Measurements from ENCODE around the gene GRIK4. TPM values are rescaled to one million over a fixed set of nuclear protein-coding genes. Genes with fewer than 3 reads are reported as not detected.
"Not testable (repeated sequence)": the region's sequence is repeated elsewhere in the genome, so short reads cannot be mapped to it uniquely, and the experiment has no call there.

Gene GRIK4
- total RNA-seq, 3 donors from 2014 or later (not counting 1 experiment from before 2014, with no cell fraction given): 2.2 to 32.3 (median 21.9) TPM

DNA sequence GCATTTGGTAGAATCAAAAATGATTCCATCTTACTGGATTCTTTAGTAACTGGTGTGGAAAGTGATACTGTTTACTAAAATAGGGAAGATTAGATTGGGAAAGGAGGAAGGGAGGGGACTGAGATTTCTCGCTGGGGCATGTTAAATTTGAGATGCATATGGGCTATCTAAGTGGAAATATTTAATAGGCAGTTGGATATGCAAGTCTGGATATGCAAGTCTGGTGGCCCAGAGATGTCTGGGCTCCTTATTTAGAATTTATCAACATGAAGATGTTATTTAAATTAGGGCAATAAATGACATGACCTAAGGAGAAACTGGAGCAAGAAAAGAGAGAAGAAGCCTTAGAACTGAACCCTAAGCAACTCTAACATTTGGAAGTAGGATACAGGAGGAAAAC, 495.4 kb downstream of the GRIK4 start:
- Mint-ChIP-seq H3K4me3 (no peak overlapping the region), H3K9me3 (no peaks in the 10 kb centered on the region), H3K4me1 (no peaks in the 10 kb centered on the region), H3K36me3 (no peaks in the 10 kb centered on the region), H3K27ac (no peak overlapping the region), H3K27me3 (ENCODE audit: low read depth in 2 of 2) (peaks cover 18 to 59% of the 10 kb centered on the region in 2 donors)
- intact Hi-C loops (cut with micrococcal nuclease): no loop called here
- no peak for ATAC-seq
- DNase-seq: no peak
- no peaks in the 10 kb centered on the region for H3K9me3 ChIP-seq (ENCODE audit: control insufficient read depth, insufficient read depth, low read length)
- TF ChIP-seq CTCF (IDR thresholded peaks at IDR 0.05): no peak
- peaks cover 2% of the 10 kb centered on the region for H3K27me3 ChIP-seq (ENCODE audit: control insufficient read depth, insufficient read depth, low read length)
- H3K36me3 ChIP-seq (ENCODE audit: control insufficient read depth, insufficient read depth, low read length): no peaks in the 10 kb centered on the region
- H3K4me1 ChIP-seq (ENCODE audit: control insufficient read depth, insufficient read depth, low read length): no peaks in the 10 kb centered on the region
- H3K4me3 ChIP-seq (ENCODE audit: low read length): no peak overlapping the region
- 81% methylated on average over 1 of the region's 1 CpG for WGBS (ENCODE audit: insufficient coverage)
- H3K27ac ChIP-seq (ENCODE audit: low read length): no peak overlapping the region

DNA sequence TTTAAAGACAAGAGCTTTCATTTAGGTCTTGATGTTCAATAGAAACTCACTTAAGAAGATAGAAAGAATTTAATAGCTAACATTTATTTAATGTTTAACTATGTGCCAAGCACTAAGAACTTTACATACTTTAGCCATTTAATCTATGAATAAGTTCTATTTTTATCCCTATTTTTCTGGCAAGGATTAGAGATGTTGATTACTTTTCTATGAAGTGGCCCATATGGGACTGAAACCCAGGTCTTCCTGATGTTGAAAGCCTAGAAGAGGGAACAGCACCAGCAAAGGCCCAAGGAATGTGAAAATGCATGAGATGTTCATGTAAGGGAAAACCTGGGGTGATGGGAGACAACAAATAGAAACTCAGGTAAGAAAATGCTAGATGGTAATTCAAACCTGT, 497.0 kb downstream of the GRIK4 start:
- Histone ChIP-seq H3K36me3 (ENCODE audit: control insufficient read depth, insufficient read depth, low read length) (no peaks in the 10 kb centered on the region), H3K4me1 (ENCODE audit: control insufficient read depth, insufficient read depth, low read length) (no peaks in the 10 kb centered on the region), H3K27me3 (ENCODE audit: control insufficient read depth, insufficient read depth, low read length) (peaks cover 2% of the 10 kb centered on the region), H3K4me3 (ENCODE audit: low read length) (no peak overlapping the region), H3K27ac (ENCODE audit: low read length) (no peak overlapping the region), H3K9me3 (ENCODE audit: control insufficient read depth, insufficient read depth, low read length) (no peaks in the 10 kb centered on the region)
- Mint-ChIP-seq H3K27ac (no peak overlapping the region), H3K27me3 (ENCODE audit: low read depth in 2 of 2) (peaks cover 18 to 62% of the 10 kb centered on the region in 2 donors), H3K4me1 (no peaks in the 10 kb centered on the region), H3K9me3 (no peaks in the 10 kb centered on the region), H3K36me3 (no peaks in the 10 kb centered on the region), H3K4me3 (no peak overlapping the region)
- no peak for TF ChIP-seq CTCF (IDR thresholded peaks at IDR 0.05)
- intact Hi-C loops (cut with micrococcal nuclease): no loop called here
- DNase-seq (no peak), ATAC-seq (no peak)

- no peak overlapping the region for H3K4me3 ChIP-seq (ENCODE audit: low read length)
- DNase-seq (no peak), ATAC-seq (no peak)
- Mint-ChIP-seq H3K4me3 (no peak overlapping the region), H3K36me3 (no peaks in the 10 kb centered on the region), H3K9me3 (no peaks in the 10 kb centered on the region), H3K4me1 (no peaks in the 10 kb centered on the region), H3K27ac (no peak overlapping the region), H3K27me3 (ENCODE audit: low read depth in 2 of 2) (peaks cover 18 to 63% of the 10 kb centered on the region in 2 donors)
- H3K27ac ChIP-seq (ENCODE audit: low read length): no peak overlapping the region
- WGBS (ENCODE audit: insufficient coverage): no CpG with 5 or more reads among the region's 1 CpG
- intact Hi-C loops (cut with micrococcal nuclease): no loop called here
- no peaks in the 10 kb centered on the region for H3K9me3 ChIP-seq (ENCODE audit: control insufficient read depth, insufficient read depth, low read length)
- H3K27me3 ChIP-seq (ENCODE audit: control insufficient read depth, insufficient read depth, low read length): peaks cover 2% of the 10 kb centered on the region
- no peak for TF ChIP-seq CTCF (IDR thresholded peaks at IDR 0.05)
- no peaks in the 10 kb centered on the region for H3K36me3 ChIP-seq (ENCODE audit: control insufficient read depth, insufficient read depth, low read length)
- H3K4me1 ChIP-seq (ENCODE audit: control insufficient read depth, insufficient read depth, low read length): no peaks in the 10 kb centered on the region
Observed at GRCh38 chr11:121012091-121012490, 500.5 kb downstream of the GRIK4 start.

DNA sequence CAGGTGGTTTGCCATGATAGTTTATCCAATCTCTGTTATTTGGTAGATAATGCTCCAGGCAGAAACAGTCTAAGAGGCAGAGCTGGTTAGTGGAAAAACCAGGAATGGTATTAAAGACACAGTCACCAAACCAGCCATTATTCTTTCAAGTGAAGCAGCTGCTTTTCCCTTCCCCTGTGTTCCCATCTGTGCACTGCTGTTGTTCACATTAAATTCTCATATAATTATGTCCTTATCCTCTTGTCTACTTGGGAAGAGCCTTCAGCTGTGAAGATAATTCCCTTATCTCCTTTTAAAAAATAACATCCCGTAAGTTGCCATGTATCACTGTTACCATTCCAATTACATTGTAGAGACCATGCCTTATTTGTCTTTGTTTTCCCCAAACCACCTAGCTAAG, 507.2 kb downstream of the GRIK4 start:
- no peak overlapping the region for H3K27ac ChIP-seq (ENCODE audit: low read length)
- H3K27ac Mint-ChIP-seq: no peak overlapping the region
- H3K4me3 Mint-ChIP-seq: no peak overlapping the region
- H3K9me3 Mint-ChIP-seq: no peaks in the 10 kb centered on the region
- H3K27me3 ChIP-seq (ENCODE audit: control insufficient read depth, insufficient read depth, low read length): no peaks in the 10 kb centered on the region
- peaks cover 6 to 9% of the 10 kb centered on the region in 2 donors for H3K4me1 Mint-ChIP-seq
- no peaks in the 10 kb centered on the region for H3K36me3 ChIP-seq (ENCODE audit: control insufficient read depth, insufficient read depth, low read length)
- ATAC-seq (no peak), DNase-seq (no peak)
- H3K27me3 Mint-ChIP-seq (ENCODE audit: low read depth in 2 of 2): peaks cover 15 to 33% of the 10 kb centered on the region in 2 donors
- 91% methylated on average over 1 of the region's 1 CpG for WGBS (ENCODE audit: insufficient coverage)
- H3K9me3 ChIP-seq (ENCODE audit: control insufficient read depth, insufficient read depth, low read length): no peaks in the 10 kb centered on the region
- no peaks in the 10 kb centered on the region for H3K36me3 Mint-ChIP-seq
- H3K4me1 ChIP-seq (ENCODE audit: control insufficient read depth, insufficient read depth, low read length): peaks cover 4% of the 10 kb centered on the region
- H3K4me3 ChIP-seq (ENCODE audit: low read length): no peak overlapping the region
- intact Hi-C loops (cut with micrococcal nuclease): no loop called here
- TF ChIP-seq CTCF (IDR thresholded peaks at IDR 0.05): no peak

DNA sequence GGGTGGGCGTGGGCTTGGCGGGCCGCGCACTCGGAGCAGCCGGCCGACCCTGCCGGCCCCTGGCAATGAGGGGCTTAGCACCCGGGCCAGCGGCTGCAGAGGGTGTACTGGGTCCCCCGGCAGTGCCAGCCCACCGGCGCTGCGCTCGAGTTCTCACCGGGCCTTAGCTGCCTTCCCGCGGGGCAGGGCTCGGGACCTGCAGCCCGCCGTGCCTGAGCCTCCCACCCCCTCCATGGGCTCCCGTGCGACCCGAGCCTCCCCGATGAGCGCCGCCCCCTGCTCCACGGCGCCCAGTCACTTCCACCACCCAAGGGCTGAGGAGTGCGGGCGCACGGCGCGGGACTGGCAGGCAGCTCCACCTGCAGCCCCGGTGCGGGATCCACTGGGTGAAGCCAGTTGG, 510.2 kb downstream of the GRIK4 start:
- H3K36me3 ChIP-seq (ENCODE audit: control insufficient read depth, insufficient read depth, low read length); H3K27ac Mint-ChIP-seq; DNase-seq; H3K27me3 ChIP-seq (ENCODE audit: control insufficient read depth, insufficient read depth, low read length); H3K36me3 Mint-ChIP-seq; H3K4me3 Mint-ChIP-seq; H3K27ac ChIP-seq (ENCODE audit: low read length); H3K9me3 Mint-ChIP-seq; intact Hi-C loops (cut with micrococcal nuclease); H3K4me3 ChIP-seq (ENCODE audit: low read length); ATAC-seq; H3K9me3 ChIP-seq (ENCODE audit: control insufficient read depth, insufficient read depth, low read length): not testable (repeated sequence)
- 97% methylated on average over 36 of the region's 36 CpGs for WGBS (ENCODE audit: insufficient coverage)
- H3K4me1 ChIP-seq (ENCODE audit: control insufficient read depth, insufficient read depth, low read length): peaks cover 16% of the 10 kb centered on the region
- H3K4me1 Mint-ChIP-seq: peaks cover 24 to 30% of the 10 kb centered on the region in 2 donors
- peaks cover 10 to 19% of the 10 kb centered on the region in 2 donors for H3K27me3 Mint-ChIP-seq (ENCODE audit: low read depth in 2 of 2)

All from natural killer cell (primary cell).